A673 (cell line): ENCODE data around the gene ZBTB20.

Source experiments
- EZH2 ChIP-seq: fragments of 200-600 bp; sonication (generic); IDR thresholded peaks from 2 replicates; pipeline ENCODE4 v1.6.1; 2017; ENCODE audit warnings: borderline replicate concordance, low read depth, mild to moderate bottlenecking, mixed read lengths, antibody characterized with exemption, low read length; ENCODE audit not compliant: poor library complexity, severe bottlenecking
- TF ChIP-seq, protein P1 (sequence below): fragments of 300-800, 200-600 bp; sonication (generic); conservative IDR thresholded peaks from 2 replicates; pipeline ENCODE4 v1.5.1; 2017; ENCODE audit warnings: low read depth, mild to moderate bottlenecking, antibody characterized with exemption, low read length, moderate library complexity, mixed read lengths

- TF ChIP-seq, protein P1, sequence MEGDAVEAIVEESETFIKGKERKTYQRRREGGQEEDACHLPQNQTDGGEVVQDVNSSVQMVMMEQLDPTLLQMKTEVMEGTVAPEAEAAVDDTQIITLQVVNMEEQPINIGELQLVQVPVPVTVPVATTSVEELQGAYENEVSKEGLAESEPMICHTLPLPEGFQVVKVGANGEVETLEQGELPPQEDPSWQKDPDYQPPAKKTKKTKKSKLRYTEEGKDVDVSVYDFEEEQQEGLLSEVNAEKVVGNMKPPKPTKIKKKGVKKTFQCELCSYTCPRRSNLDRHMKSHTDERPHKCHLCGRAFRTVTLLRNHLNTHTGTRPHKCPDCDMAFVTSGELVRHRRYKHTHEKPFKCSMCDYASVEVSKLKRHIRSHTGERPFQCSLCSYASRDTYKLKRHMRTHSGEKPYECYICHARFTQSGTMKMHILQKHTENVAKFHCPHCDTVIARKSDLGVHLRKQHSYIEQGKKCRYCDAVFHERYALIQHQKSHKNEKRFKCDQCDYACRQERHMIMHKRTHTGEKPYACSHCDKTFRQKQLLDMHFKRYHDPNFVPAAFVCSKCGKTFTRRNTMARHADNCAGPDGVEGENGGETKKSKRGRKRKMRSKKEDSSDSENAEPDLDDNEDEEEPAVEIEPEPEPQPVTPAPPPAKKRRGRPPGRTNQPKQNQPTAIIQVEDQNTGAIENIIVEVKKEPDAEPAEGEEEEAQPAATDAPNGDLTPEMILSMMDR: no peak
- no peak for TF ChIP-seq EZH2
Observed at GRCh38 chr3:114848643-114849350, 298.3 kb downstream of the ZBTB20 start.
